Islet of Langerhans (tissue), 1 donor: ENCODE results near the gene CAPN3.

Experiments
- FAIRE-seq: peaks from one replicate; lab custom pipeline; 2011; peaks lifted over from hg19 to GRCh38; lab: Jason Lieb, UNC

The CAPN3 gene

GRCh38 chr15:42457445-42458442, 98.4 kb downstream of the CAPN3 start:
- no peak for FAIRE-seq

- FAIRE-seq: no peak
These were observed 102.0 kb downstream of the CAPN3 start for GRCh38 chr15:42461261-42461660.
